Hippocampal formation (tissue), 2 donors: ENCODE measurements around the gene PKN3.
"Not testable (repeated sequence)": the region's sequence is repeated elsewhere in the genome, so short reads cannot be mapped to it uniquely, and the experiment has no call there.

Experiments
- DNase-seq, 2 donors: peaks; one replicate each; lab custom pipeline; 2025; lab: John Stamatoyannopoulos, UW

PKN3 gene

DNA sequence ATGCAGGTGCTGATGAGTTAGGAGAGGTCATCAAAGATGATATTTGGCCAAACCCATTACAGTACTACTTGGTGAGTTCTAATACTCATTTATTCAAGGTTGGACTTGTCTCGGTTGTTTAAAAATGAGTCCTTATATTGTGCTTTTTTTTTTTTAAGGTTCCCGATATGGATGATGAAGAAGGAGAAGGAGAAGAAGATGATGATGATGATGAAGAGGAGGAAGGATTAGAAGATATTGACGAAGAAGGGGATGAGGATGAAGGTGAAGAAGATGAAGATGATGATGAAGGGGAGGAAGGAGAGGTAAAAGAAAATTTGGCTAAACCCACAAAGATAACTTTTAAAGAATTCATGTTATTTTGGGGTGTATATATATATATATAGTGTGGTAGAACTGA lies 8.6 kb upstream of the PKN3 start:
- not testable (repeated sequence) for DNase-seq

DNA sequence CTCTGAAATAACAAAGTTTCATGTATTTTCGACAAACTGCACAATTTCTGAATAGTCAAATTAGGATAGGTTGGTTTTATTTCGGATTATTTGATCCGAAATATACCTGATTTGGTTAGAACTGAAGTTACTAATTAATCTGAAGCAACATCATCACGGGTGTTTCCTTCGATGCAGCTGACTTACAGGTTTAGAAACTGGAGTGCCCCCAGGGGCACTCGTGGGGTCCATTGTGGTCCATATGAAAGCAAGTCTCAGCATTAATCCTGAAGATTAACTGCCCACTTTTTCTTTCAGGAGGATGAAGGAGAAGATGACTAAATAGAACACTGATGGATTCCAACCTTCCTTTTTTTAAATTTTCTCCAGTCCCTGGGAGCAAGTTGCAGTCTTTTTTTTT lies 8.0 kb upstream of the PKN3 start:
- no peak for DNase-seq

DNA sequence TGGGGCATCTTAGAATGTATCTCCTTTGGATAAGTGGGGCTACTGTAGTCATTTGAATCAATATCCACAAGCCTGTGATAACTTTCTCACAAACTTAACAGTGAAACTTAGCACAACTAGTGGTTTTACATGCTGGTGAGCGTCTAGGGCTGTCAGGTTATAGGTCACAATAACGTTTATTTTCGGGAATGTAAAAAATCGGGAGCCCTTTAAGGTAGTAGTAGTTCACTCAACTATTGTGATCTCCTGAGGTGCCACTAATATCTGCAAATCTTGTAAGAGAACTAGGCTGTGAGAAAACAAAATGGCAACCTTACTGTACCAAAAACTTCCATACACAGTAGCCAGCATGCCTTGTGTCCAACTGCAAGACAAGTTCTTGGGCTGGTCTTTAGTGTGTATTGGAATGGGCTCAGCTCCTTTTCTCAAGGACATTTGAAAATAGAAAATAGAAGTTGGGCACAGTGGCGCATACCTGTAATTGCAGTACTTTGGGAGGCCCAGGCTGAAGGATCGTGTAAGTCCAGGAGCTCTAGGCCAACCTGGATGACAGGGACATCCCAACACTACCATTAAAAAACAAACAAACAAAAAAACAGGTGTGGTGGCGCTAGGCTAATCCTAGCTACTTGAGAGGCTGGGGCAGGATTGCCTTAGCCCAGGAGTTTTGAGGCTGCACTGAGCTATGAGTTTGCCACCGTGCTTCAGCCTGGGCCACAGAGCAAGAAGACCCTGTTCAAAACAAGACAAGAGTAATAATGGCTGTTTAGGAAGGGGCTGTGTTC lies 5.2 kb upstream of the PKN3 start:
- DNase-seq: no peak

DNA sequence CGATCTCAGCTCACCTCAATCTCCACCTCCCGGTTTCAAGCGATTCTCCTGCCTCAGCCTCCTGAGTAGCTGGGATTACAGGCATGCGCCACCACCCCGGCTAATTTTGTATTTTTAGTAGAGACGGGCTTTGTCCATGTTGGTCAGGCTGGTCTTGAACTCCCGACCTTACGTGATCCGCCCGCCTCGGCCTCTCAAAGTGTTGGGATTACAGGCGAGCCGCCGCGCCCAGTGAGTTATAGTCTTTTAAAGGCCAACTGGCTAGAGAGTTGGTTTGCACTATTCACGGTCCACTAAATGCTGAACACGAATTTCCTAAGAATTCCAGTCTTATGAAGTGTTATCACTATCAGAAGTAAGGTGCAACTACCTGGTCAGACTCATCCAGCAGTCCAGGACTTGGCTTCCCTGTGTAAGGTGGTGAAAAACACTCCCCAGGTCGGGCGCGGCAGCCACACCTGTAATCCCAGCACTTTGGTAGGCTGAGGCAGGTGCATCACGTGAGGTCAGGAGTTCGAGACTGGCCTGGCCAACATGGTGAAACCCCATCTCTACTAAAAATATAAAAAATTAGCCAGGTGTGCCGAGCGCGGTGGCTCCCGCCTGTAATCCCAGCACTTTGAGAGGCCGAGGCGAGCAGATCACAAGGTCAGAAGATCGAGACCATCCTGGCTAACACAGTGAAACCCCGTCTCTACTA lies 3.1 kb upstream of the PKN3 start:
- not testable (repeated sequence) for DNase-seq

DNA sequence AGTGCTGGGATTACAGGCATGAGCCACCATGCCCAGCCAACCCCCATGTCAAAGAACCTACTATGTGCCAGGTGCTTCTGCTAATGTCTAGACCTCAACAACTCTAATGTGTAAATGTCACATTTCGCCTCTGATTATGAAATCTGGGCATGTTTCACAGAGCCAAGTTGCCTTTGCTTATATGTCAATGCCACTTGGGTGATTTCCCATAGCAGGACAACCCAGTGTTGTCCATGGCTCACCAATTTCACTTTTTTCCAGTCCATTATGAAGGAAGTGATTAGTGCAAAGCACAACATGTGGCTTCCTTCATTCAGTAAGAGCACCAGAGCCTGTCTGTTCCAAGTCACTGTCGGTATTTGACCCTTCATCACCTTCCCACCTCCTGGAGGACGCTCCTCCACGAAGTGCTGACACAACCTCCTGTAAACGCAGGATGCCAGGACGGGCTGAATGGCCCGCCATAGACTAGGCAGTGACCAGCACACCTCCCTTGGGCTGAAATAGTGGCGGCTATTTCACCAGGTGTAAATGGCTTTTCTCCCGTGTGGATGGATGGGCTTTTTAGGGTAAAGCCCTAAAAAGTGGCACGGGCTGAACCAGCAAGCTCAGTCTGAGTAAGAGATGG lies 962 bp upstream of the PKN3 start:
- no peak for DNase-seq

DNA sequence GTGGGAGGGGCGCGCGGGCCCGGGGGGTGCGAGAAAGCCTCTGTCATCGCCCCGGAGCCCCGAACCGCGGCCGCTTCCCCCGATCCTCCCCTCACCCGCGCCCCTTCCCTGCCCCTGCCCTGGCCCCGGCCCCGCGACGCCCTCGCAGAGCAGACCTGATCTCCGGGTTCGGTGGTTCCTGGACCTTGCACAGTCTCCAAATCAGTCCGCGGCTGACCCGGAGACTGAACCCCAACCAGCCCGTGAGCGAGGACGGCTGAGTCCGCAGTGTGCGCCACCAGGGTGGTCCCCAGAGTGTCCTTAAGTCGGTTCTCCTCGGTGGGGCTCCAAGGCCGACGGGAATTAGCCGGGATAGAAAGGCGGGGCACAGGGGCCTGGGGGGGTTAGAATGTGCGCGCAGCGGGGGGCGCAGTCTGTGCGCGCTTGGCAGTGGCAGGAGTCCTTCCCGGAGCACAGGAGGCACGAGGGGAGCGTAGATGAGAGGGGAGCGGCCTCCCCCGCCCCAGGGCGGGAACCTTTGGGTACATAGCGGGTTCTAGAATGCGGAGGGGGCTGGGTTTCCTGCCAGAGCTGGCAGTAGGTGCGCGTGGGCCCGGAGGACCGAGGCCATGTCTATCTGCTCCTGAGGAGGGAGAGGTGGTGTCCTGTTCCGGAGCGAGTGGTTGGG lies 779 bp downstream of the PKN3 start:
- DNase-seq: no peak

DNA sequence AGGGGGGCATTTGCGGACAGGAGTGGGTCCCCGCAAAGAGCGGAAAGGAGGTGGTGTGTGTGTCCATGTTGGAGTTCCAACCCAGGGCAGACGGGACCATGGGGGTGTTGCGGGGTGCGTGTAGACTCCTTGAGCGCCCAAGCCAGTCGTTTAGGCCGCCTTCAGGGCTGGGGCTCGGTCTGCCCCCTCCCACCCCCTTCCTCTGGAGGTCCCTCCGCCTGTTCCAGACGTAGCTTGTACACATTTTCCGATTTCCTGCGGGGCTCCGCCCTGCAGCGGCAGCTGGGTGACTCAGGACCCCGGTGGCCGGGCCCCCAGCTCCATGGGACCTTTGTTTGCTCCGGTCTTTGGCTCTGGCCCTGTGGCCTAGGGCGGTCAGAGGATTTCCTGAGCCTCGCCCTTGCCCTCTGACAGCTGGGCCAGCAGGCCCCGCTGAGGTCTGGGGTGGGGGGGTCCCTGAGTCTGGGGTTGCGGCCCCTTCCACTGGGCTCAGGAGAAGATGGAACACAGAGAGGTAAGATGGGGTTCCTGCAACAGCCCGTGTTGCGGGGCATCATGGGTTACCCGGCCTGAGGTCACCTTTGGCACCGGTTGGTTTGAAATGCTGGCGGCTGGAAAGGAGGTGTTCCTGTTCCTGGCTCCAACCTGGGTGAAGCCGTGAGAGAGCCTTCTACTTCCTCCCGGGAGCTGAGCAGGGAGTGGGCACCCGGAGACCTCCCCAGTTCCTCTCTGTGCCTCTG lies 1.5 kb downstream of the PKN3 start:
- no peak for DNase-seq

DNA sequence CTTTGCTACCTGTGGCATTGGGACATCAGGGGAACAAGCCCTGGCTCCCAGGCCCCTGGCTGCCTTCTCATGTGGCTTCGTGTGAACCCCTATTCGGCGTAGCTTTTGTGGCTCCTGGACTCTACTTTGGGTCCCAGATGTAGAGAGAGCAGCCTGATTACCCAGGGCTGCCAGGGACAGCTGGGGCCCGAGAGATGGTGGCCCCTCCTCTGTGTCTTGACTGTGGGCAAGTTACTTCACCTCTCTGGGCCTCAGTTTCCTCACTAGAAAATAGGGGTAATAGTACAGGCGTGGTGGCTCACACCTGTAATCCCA lies 2.0 kb downstream of the PKN3 start:
- DNase-seq: no peak

DNA sequence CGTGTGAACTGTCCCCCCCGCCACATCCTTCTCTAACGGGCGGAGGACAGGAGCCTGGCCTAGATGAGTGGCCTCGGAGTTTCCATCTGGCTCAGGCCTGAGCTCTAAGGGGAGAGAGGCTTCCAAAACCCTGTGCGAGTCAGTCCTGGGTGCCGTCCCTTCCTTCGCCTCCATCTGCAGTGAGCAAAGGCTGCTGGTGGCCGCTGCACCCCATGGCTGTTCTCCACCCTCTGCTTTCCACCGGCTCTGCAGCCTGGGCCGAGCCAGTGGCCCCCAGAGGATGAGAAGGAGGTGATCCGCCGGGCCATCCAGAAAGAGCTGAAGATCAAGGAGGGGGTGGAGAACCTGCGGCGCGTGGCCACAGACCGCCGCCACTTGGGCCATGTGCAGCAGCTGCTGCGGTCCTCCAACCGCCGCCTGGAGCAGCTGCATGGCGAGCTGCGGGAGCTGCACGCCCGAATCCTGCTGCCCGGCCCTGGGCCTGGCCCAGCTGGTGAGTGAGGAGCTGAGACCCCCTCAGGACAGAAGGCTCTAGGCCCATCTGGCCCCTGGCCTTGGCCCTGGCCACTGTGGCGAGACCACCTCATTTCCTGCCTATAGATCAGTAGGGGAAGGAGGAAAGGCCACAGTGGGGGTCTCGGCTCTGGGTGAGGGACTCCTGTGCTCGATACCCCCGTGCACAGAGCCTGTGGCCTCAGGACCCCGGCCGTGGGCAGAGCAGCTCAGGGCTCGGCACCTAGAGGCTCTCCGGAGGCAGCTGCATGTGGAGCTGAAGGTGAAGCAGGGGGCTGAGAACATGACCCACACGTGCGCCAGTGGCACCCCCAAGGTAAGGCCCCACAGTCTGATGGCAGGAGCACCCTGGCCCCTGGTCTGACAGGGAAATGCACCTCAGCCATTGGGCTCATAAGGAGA lies 3.0 kb downstream of the PKN3 start:
- DNase-seq: no peak

DNA sequence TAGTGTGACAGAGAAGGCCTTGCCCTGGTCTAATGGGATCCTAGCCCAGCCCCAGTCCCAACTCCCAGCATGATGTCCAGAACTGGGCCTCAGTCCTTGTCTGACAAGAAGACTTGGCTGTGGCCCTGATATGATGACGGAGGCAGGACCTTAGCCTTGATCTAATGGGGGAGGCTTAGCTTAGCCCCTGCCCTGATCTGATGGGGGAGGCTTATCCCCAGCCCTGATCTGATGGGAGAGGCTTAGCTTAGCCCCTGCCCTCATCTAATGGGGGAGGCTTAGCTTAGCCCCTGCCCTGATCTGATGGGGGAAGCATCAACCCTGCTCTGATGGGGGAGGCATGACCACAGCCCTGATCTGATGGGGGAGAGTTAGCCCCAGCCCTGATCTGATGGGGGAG lies 3.7 kb downstream of the PKN3 start:
- no peak for DNase-seq

DNA sequence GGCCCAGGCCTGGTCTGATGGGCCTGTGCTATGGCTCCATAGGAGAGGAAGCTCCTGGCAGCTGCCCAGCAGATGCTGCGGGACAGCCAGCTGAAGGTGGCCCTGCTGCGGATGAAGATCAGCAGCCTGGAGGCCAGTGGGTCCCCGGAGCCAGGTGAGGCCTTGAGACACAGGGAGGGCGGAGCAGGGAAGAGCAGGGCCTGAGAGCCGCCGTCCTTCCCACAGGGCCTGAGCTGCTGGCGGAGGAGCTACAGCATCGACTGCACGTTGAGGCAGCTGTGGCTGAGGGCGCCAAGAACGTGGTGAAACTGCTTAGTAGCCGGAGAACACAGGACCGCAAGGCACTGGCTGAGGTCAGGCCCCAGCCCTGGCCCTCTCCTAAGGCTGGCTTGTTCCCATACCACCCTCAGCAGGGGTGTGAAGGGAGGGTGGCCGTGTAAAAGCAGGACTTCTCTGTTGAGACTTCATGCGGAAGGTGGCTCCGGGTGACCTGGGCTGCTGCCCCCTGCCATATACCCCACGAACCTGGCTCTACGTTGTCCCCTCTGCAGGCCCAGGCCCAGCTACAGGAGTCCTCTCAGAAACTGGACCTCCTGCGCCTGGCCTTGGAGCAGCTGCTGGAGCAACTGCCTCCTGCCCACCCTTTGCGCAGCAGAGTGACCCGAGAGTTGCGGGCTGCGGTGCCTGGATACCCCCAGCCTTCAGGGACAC lies 4.5 kb downstream of the PKN3 start:
- no peak for DNase-seq

DNA sequence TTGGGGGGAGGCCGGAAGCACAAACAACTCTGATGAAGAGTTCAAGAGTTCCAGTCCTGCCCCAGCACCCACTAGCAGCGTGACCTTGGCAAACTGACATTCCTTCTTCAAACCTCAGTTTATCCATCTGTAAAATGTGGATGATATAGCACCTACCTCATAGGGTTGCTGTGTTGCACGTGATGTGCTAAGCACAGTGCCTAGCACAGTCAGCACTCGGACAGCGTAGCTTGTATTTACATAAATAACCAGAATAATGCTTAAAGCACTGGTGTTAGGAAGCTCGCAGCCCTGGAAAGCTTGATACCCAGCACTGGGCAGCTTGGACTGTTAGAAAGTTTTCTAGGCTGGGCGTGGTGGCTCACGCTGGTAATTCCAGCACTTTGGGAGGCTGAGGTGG lies 5.1 kb downstream of the PKN3 start:
- no peak for DNase-seq

DNA sequence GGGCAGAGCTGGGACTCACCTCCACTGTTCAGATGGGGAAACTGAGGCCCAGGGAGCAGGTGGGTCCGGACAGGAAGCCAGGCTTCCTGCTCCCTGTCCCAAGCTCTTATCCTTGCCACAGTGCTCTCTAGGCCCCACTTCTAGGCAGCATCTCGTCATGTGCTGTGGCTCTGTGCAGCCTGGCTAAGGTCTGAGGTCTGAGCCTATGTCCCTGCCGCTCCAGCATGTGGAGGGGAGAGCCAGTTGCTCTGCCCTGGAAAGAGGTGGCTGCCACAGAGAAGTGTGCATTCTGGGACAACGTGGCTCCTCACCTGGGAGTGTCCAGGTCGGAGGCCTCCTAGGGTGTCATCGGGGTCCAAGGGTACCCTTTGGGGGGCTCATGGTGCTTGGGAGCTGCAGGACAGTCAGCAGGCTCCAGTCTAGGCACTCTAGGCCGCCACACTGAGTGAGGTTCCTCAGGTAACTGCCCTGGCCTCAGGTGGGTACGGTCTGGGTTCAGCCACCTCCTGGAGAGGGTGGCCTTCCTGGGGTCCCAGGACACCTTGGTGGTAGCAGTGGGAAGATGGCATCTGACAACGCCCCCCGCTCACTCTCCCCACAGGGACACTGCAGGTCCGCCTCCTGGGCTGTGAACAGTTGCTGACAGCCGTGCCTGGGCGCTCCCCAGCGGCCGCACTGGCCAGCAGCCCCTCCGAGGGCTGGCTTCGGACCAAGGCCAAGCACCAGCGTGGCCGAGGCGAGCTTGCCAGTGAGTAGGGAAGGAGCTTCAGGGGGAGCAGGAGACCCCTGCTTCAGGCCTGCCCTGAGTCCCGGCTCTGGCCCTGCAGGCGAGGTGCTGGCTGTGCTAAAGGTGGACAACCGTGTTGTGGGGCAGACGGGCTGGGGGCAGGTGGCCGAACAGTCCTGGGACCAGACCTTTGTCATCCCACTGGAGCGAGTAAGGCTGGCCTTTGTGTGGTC lies 10.4 kb downstream of the PKN3 start:
- no peak for DNase-seq

DNA sequence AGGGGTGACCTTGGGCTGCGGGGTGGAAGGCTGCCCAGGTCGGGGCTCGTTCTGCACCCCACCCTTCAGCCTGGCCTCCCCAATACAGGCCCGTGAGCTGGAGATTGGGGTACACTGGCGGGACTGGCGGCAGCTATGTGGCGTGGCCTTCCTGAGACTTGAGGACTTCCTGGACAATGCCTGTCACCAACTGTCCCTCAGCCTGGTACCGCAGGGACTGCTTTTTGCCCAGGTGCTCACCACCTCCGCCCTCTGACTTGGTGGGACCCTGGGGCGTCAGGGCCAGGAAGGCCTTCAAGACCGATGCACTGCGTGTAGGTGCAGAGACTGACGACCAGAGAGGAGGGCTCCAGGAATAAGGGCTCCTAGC lies 11.1 kb downstream of the PKN3 start:
- DNase-seq: no peak

DNA sequence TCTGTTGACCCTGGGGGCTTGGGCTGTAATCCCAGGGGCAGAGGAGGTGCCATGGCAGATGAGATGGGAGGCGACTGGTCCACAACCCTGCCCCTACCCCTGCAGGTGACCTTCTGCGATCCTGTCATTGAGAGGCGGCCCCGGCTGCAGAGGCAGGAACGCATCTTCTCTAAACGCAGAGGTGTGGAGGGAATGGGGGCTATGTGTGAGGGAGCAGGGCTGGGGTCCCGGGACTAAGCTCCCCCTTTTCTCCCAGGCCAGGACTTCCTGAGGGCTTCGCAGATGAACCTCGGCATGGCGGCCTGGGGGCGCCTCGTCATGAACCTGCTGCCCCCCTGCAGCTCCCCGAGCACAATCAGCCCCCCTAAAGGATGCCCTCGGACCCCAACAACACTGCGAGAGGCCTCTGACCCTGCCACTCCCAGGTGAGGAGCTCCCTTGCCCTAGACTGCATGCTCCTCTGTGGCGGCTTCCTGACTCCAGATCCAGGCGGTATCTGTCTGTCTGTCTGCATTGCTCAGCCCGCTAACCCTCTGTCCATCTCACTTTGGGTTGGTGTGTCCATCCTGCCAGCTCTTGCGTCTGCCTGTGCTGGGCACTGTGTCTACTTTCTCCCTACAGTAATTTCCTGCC lies 11.8 kb downstream of the PKN3 start:
- no peak for DNase-seq

DNA sequence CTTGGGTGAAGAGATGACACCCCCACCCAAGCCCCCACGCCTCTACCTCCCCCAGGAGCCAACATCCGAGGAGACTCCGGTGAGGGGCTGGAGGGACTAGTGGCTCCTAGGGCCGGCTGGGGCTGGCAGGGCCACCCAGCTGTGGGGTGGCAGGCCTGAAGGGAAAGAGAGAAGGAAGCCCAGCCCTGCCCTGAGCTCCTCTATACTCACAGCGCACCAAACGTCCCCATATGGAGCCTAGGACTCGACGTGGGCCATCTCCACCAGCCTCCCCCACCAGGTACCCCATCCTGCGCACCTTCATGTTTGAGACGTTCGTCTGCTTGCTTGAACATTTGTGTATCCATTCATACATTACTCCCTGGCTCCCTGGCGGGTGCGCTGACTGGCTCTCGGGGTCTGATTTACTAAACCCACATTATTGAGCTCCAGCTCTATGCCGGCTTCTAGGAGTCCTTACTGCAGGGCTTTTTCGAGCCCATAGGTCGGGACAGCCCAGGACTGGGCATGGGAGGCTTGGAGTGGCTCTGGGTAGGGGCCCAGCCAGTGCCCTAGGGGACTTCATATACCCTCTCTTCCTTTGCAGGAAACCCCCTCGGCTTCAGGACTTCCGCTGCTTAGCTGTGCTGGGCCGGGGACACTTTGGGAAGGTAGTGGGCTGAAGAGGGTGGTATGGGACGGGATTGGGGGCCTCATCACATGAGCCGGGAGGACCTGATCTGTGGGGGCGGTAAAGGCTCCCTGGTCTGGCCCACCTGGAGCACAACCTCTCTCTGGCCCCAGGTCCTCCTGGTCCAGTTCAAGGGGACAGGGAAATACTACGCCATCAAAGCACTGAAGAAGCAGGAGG lies 12.5 kb downstream of the PKN3 start:
- no peak for DNase-seq

DNA sequence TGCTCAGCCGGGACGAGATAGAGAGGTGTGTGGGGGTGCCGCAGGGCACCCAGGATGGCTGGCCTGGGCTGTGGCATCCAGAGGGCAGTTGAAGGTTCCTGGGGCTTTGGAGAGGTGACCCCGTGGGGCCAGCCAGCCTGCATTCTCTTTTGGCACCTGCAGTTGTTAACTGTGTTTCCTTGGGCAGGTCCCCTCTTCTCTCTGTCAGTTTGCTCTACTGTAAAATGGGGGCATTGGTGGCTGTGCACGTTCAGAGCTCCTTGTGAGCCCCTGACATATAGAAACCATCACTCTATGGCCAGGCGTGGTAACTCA lies 13.1 kb downstream of the PKN3 start:
- DNase-seq: no peak
